GM12874 (cell line): ENCODE measurements around the gene PHEX.

Experiments used
- TF ChIP-seq, protein P1 (sequence below): IDR thresholded peaks from 2 replicates; pipeline ENCODE4 v1.5.1; 2011; ENCODE audit warnings: low read depth, mild to moderate bottlenecking, control low read depth, low read length, moderate library complexity; ENCODE audit not compliant: insufficient read depth

PHEX gene

DNA sequence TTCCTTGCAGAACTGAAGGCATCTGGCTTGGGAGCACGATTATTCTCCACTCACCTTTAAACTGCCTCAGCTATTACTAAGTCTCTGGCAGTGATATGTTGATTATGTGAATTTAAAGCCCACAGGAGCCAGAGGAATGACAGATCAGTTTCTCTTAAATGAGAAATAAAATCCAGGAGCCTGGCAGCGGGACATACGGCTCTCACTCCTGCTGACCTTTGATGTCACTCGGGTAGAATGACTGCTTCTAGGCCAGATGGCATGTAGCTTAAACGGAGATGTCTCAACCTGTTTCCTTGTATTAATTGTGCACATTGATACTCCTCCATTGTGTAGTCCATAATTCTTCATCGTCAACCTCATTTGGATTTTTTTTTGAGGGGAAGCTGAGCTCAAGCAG, 236.6 kb downstream of the PHEX start:
- TF ChIP-seq, protein P1, sequence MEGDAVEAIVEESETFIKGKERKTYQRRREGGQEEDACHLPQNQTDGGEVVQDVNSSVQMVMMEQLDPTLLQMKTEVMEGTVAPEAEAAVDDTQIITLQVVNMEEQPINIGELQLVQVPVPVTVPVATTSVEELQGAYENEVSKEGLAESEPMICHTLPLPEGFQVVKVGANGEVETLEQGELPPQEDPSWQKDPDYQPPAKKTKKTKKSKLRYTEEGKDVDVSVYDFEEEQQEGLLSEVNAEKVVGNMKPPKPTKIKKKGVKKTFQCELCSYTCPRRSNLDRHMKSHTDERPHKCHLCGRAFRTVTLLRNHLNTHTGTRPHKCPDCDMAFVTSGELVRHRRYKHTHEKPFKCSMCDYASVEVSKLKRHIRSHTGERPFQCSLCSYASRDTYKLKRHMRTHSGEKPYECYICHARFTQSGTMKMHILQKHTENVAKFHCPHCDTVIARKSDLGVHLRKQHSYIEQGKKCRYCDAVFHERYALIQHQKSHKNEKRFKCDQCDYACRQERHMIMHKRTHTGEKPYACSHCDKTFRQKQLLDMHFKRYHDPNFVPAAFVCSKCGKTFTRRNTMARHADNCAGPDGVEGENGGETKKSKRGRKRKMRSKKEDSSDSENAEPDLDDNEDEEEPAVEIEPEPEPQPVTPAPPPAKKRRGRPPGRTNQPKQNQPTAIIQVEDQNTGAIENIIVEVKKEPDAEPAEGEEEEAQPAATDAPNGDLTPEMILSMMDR = no peak

- TF ChIP-seq, protein P1 = no peak
Observed at GRCh38 chrX:22272613-22273012, 240.5 kb downstream of the PHEX start, which contains the start of gene CBLL2. Gene CBLL2 (plus strand): TSS chrX:22272913. CDS start chrX:22272992, 79 bp downstream.

DNA sequence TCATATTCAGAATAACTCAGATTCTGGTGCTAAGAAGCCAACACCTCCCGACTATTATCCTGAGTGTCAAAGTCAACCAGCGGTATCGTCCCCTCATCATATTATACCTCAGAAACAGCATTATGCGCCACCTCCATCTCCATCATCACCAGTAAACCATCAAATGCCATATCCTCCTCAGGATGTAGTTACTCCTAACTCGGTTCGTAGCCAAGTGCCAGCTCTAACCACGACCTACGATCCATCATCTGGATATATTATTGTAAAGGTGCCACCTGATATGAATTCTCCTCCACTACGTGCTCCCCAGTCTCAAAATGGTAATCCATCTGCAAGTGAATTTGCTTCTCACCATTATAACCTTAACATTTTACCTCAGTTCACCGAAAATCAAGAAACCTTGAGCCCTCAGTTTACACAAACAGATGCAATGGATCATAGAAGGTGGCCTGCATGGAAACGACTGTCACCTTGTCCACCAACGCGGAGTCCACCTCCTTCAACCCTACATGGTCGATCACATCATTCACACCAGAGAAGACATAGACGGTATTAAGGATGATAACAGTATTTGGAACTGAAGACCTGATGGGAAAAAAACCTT, 241.7 kb downstream of the PHEX start:
- TF ChIP-seq, protein P1 = no peak

DNA sequence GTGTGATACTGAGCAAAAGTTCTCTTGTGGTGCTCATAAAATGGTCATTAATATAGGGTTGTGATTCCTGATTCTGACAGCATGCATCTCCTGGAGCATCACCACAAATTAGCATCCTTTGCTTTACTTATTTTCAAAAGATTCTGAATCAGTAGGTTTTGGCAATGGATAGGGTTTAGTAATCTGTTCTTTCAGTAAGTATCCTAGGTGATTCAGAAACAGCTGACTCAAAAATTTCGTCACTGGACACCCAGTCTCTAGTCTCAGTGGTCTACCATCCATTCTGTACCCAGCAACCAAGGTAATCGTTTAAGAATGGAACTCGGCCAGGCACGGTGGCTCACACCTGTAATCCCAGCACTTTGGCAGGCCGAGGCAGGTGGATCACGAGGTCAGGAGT, 244.7 kb downstream of the PHEX start:
- TF ChIP-seq, protein P1 = no peak

GRCh38 chrX:22278375-22278774, 246.2 kb downstream of the PHEX start:
- TF ChIP-seq, protein P1 = no peak

DNA sequence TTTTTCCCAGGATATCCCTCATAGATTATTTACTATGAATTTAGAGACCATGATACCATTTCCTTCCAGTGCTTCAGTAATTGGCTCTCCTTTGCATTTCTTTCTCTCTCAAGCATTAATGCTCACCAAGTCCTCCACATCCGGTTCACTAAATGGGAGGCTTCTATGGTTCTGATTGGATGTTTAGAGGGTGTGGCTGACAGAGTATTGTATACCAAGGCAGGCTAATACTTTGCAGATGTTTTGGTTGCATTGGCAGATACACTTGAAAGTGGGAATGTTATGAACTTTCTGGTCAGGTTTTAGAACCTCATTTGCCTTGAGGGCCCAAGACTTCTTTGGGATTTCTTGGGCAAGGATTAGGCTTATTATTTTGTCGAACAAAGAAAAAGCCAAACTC, 264.7 kb downstream of the PHEX start:
- TF ChIP-seq, protein P1 = no peak

GRCh38 chrX:22300130-22300529, 268.0 kb downstream of the PHEX start:
- TF ChIP-seq, protein P1 = no peak
